Activated CD8-positive, alpha-beta T cell treated with anti-CD3 and anti-CD28 coated beads, Interleukin-2, amount 10 ng/mL, durations not matched to agents 7 days and 5 days (primary cell): ENCODE results near the gene GDF2. TPM values are rescaled to one million over a fixed set of nuclear protein-coding genes. Genes with fewer than 3 reads are reported as not detected.

Experiments
- ATAC-seq: fragments of 150-1000 bp; cut with Tn5 transposase; one replicate; pipeline ENCODE4 v1.10.0; 2021; ENCODE audit warnings: moderate library complexity
- CTCF ChIA-PET: fragments of 350-600 bp; sonication (Branson Sonifier 250); formaldehyde crosslinking; loops from one replicate; lab custom pipeline; 2021; ENCODE audit warnings: antibody characterized with exemption; lab: Charles Lee
- POLR2A ChIA-PET: fragments of 350-600 bp; sonication (Branson Sonifier 250); formaldehyde crosslinking; loops from one replicate; lab custom pipeline; 2021; ENCODE audit warnings: antibody characterized with exemption; lab: Charles Lee
- DNase-seq: peaks from one replicate; pipeline ENCODE4 v3.0.0-alpha.2; 2020
- H3K27ac Mint-ChIP-seq: one replicate; pipeline ENCODE4 v1.8.0; 2021; ENCODE audit warnings: mild to moderate bottlenecking, mixed read lengths
- H3K27me3 Mint-ChIP-seq: one replicate; pipeline ENCODE4 v1.8.0; 2021; ENCODE audit warnings: low read depth, mixed read lengths
- H3K36me3 Mint-ChIP-seq: one replicate; pipeline ENCODE4 v1.8.0; 2021; ENCODE audit warnings: low read depth, mixed read lengths
- H3K4me1 Mint-ChIP-seq: one replicate; pipeline ENCODE4 v1.8.0; 2021; ENCODE audit warnings: low read depth, mixed read lengths
- H3K4me3 Mint-ChIP-seq: one replicate; pipeline ENCODE4 v1.8.0; 2021; ENCODE audit warnings: mild to moderate bottlenecking, mixed read lengths
- H3K9me3 Mint-ChIP-seq: one replicate; pipeline ENCODE4 v1.8.0; 2022; ENCODE audit warnings: mixed read lengths; ENCODE audit not compliant: insufficient read depth
- total RNA-seq, 2 experiments: library from RNA; stranded (reverse); gene quantifications; one replicate each; pipeline ENCODE4 v1.2.3, GENCODE V29; 2021

The GDF2 gene
- total RNA-seq, 2 experiments from 2014 or later: not detected

DNA sequence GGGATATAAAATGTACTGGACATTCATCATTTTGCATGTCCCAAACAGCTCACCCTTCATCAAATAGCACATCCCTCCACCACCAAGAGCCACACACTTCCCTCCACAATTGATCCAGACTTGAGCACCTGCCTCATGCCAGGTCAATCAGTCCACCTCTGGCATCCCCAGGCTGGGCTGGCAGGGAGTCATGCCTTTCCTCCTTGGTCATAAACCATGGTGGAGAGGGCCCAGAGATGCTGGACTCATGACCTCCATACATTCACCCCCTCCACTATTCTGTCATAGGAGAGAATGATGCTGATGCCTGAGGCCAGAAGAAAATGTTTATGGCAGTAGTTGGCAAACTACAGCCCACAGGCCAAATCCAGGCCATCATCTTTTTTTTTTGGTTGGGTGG is 38.4 kb upstream of the GDF2 start:
- CTCF ChIA-PET: interaction anchor here (2.0 kb wide), 1 partner anchor 28 kb away, joined by 7 read pairs; no protein-coding TSS in a partner anchor
- DNase-seq (no peak), ATAC-seq (no peak)
- H3K36me3 Mint-ChIP-seq: peaks cover 3% of the 10 kb centered on the region
- H3K4me3 Mint-ChIP-seq: no peak overlapping the region
- no peaks in the 10 kb centered on the region for H3K9me3 Mint-ChIP-seq
- POLR2A ChIA-PET: interaction anchor here (1.0 kb wide), 1 partner anchor 23 kb away, joined by 3 read pairs; no protein-coding TSS in a partner anchor
- peaks cover 35% of the 10 kb centered on the region for H3K4me1 Mint-ChIP-seq
- H3K27ac Mint-ChIP-seq: peak overlapping the region; percentile 9
- H3K27me3 Mint-ChIP-seq: no peaks in the 10 kb centered on the region

- Mint-ChIP-seq H3K9me3 (no peaks in the 10 kb centered on the region), H3K4me1 (peaks cover 31% of the 10 kb centered on the region), H3K27me3 (no peaks in the 10 kb centered on the region), H3K36me3 (peaks cover 3% of the 10 kb centered on the region), H3K4me3 (no peak overlapping the region), H3K27ac (peak overlapping the region; percentile 23)
- ATAC-seq (no peak), DNase-seq (no peak)
- ChIA-PET CTCF (interaction anchor here (1.4 to 2.0 kb wide), 3 partner anchors 12 to 134 kb away, joined by 3 to 8 read pairs (median 4); no protein-coding TSS in a partner anchor), POLR2A (interaction anchor here (0.8 kb wide), 1 partner anchor 8 kb away, joined by 3 read pairs; no protein-coding TSS in a partner anchor)
Measured at GRCh38 chr10:47285381-47286115, 36.7 kb upstream of the GDF2 start.

- ChIA-PET POLR2A (interaction anchor here (0.8 kb wide), 1 partner anchor 9 kb away, joined by 3 read pairs; no protein-coding TSS in a partner anchor), CTCF (interaction anchor here (1.4 to 2.0 kb wide), 4 partner anchors 11 to 134 kb away, joined by 3 to 8 read pairs (median 4); no protein-coding TSS in a partner anchor)
- Mint-ChIP-seq H3K4me1 (peaks cover 31% of the 10 kb centered on the region), H3K36me3 (peaks cover 3% of the 10 kb centered on the region), H3K4me3 (no peak overlapping the region), H3K9me3 (no peaks in the 10 kb centered on the region), H3K27me3 (no peaks in the 10 kb centered on the region), H3K27ac (peak overlapping the region; percentile 23)
- DNase-seq (no peak), ATAC-seq (no peak)
Measured at GRCh38 chr10:47286116-47286505, 36.1 kb upstream of the GDF2 start.

- ATAC-seq: peak; percentile 39
- POLR2A ChIA-PET: interaction anchor here (0.8 kb wide), 1 partner anchor 9 kb away, joined by 3 read pairs; no protein-coding TSS in a partner anchor
- Mint-ChIP-seq H3K4me3 (no peak overlapping the region), H3K36me3 (peaks cover 3% of the 10 kb centered on the region), H3K4me1 (peaks cover 29% of the 10 kb centered on the region), H3K27ac (peak overlapping the region; percentile 75), H3K9me3 (no peaks in the 10 kb centered on the region), H3K27me3 (no peaks in the 10 kb centered on the region)
- DNase-seq: no peak
- CTCF ChIA-PET: interaction anchor here (1.4 to 2.0 kb wide), 3 partner anchors 10 to 81 kb away, joined by 4 to 8 read pairs (median 4); no protein-coding TSS in a partner anchor
Measured at GRCh38 chr10:47286591-47287315, 35.5 kb upstream of the GDF2 start.

DNA sequence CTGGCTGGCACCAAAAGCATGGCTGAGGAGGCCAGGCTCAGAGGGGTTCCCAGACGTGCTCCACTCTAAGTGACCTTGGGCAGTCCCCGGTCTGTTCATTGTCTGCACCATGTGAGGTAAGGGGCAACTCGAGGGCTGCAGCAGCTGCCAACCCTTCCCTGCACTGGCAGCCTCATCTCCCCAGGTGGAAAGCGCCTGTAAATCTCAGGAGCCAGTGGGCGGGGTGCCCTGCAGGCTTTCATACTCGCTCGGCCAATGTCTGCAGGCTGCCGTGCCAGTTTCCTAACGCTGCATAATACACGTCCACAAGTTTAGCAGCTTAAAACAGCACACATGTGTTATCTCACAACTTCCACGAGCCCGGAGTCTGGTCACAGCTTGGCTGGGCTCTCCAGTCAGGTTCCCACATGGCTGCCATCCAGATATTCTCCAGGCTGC is 34.9 kb upstream of the GDF2 start:
- DNase-seq: no peak
- Mint-ChIP-seq H3K36me3 (peaks cover 3% of the 10 kb centered on the region), H3K4me1 (peaks cover 29% of the 10 kb centered on the region), H3K9me3 (no peaks in the 10 kb centered on the region), H3K27me3 (no peaks in the 10 kb centered on the region), H3K4me3 (no peak overlapping the region), H3K27ac (no peak overlapping the region)
- POLR2A ChIA-PET: no interaction called here
- ATAC-seq: no peak
- CTCF ChIA-PET: interaction anchor here (1.5 to 2.0 kb wide), 2 partner anchors 24 to 81 kb away, joined by 4 to 8 read pairs; no protein-coding TSS in a partner anchor

- Mint-ChIP-seq H3K36me3 (peaks cover 3% of the 10 kb centered on the region), H3K9me3 (no peaks in the 10 kb centered on the region), H3K4me1 (peaks cover 29% of the 10 kb centered on the region), H3K27ac (no peak overlapping the region), H3K4me3 (no peak overlapping the region), H3K27me3 (peaks cover 1% of the 10 kb centered on the region)
- no peak for ATAC-seq
- POLR2A ChIA-PET: no interaction called here
- no peak for DNase-seq
- CTCF ChIA-PET: no interaction called here
Measured at GRCh38 chr10:47287805-47288204, 34.4 kb upstream of the GDF2 start.

- POLR2A ChIA-PET: no interaction called here
- H3K27ac Mint-ChIP-seq: no peak overlapping the region
- no peak for ATAC-seq
- H3K27me3 Mint-ChIP-seq: peaks cover 2% of the 10 kb centered on the region
- H3K36me3 Mint-ChIP-seq: peaks cover 3% of the 10 kb centered on the region
- H3K4me1 Mint-ChIP-seq: peaks cover 29% of the 10 kb centered on the region
- no peaks in the 10 kb centered on the region for H3K9me3 Mint-ChIP-seq
- DNase-seq: no peak
- CTCF ChIA-PET: interaction anchor here (1.3 to 1.8 kb wide), 3 partner anchors 136 to 240 kb away, joined by 3 to 7 read pairs (median 4); no protein-coding TSS in a partner anchor
- no peak overlapping the region for H3K4me3 Mint-ChIP-seq
Measured at GRCh38 chr10:47288236-47288635, 34.0 kb upstream of the GDF2 start.

DNA sequence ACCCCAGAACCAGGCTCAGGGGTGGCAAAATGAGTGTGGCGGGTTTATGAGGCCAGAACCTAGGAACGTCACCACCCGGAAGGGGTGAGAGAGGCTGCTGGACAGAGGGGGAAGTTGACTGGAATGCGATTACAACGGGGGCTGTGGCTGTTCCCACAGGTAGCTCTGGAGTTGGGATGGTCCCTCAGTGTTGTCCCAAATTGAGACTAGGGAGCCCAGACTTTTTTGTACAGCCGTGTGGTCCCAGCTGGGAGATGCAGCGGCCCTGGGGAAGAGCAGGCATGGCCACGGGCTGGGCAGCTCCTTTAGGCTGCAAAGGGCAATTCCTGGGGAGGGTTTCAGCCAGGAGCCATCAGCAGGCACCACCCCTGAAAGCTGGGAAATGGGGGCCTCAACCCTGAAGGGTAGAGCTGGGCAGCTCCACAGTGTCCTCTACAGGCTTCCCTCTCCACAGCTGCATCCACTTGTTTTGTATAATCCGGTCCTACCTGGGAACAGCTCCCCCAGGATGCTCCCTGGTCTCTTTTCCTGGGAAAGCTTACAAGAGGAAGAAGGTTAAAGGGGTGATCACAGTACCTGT is 33.2 kb upstream of the GDF2 start:
- ChIA-PET POLR2A (no interaction called here), CTCF (interaction anchor here (0.9 to 1.8 kb wide), 5 partner anchors 12 to 241 kb away, joined by 3 to 7 read pairs (median 3); no protein-coding TSS in a partner anchor)
- peaks cover 6% of the 10 kb centered on the region for H3K27me3 Mint-ChIP-seq
- H3K4me1 Mint-ChIP-seq: peaks cover 29% of the 10 kb centered on the region
- DNase-seq (no peak), ATAC-seq (no peak)
- peaks cover 3% of the 10 kb centered on the region for H3K36me3 Mint-ChIP-seq
- no peak overlapping the region for H3K4me3 Mint-ChIP-seq
- no peak overlapping the region for H3K27ac Mint-ChIP-seq
- H3K9me3 Mint-ChIP-seq: no peaks in the 10 kb centered on the region

- peaks cover 3% of the 10 kb centered on the region for H3K36me3 Mint-ChIP-seq
- peaks cover 6% of the 10 kb centered on the region for H3K27me3 Mint-ChIP-seq
- POLR2A ChIA-PET: no interaction called here
- H3K4me3 Mint-ChIP-seq: no peak overlapping the region
- ATAC-seq: no peak
- peaks cover 26% of the 10 kb centered on the region for H3K4me1 Mint-ChIP-seq
- no peak overlapping the region for H3K27ac Mint-ChIP-seq
- no peaks in the 10 kb centered on the region for H3K9me3 Mint-ChIP-seq
- no peak for DNase-seq
- CTCF ChIA-PET: interaction anchor here (1.5 to 1.8 kb wide), 2 partner anchors 22 to 242 kb away, joined by 3 to 7 read pairs; no protein-coding TSS in a partner anchor
Measured at GRCh38 chr10:47289921-47290320, 32.3 kb upstream of the GDF2 start.

DNA sequence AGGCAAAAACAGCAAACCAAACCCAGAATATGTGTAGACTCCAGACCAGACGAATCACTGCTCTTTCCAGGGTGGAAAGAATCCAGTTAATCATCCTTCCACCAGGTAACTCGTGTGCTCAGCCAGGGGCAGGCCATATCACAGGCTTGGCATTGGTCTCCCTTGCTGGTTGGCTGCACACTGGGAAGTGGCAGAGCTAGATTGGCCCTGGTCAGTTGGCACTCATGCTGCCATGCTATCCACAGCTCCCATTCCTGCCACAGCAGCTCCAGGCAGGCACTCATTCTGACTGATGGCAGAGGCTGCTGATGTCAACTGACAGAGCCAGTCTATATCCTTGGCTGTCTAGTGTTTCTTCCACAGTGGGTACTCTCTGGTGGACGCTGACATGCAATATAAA is 31.9 kb upstream of the GDF2 start:
- no peaks in the 10 kb centered on the region for H3K9me3 Mint-ChIP-seq
- H3K36me3 Mint-ChIP-seq: peaks cover 3% of the 10 kb centered on the region
- CTCF ChIA-PET: no interaction called here

DNA sequence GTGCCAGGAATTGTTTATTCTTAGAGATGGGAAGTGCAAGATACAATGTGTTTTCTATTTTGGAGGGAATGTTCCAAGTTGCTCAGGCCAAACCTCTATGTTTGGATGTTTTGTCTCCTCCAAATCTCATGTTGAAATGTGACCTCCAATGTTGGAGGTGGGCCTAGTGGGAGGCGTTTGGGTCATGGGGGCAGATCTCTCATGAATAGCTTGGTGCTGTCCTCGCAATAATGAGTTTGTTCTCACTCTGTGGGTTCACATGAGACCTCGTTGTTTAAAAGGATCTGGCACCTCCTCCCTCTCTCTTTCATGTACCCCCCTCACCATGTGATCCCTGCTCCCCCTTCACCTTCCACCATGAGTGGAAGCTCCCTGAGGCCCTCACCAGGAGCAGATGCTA is 30.6 kb upstream of the GDF2 start:
- Mint-ChIP-seq H3K27ac (no peak overlapping the region), H3K4me3 (no peak overlapping the region), H3K4me1 (peaks cover 9% of the 10 kb centered on the region), H3K9me3 (no peaks in the 10 kb centered on the region), H3K36me3 (no peaks in the 10 kb centered on the region), H3K27me3 (peaks cover 6% of the 10 kb centered on the region)
- ChIA-PET CTCF (interaction anchor here (0.6 to 1.1 kb wide), 2 partner anchors 20 to 244 kb away, joined by 3 read pairs; no protein-coding TSS in a partner anchor), POLR2A (no interaction called here)
- ATAC-seq (no peak), DNase-seq (no peak)

More for the DNA sequence above, 31.9 kb upstream of the GDF2 start:
- H3K27me3 Mint-ChIP-seq: peaks cover 6% of the 10 kb centered on the region
- ATAC-seq: no peak
- no peak for DNase-seq
- peaks cover 22% of the 10 kb centered on the region for H3K4me1 Mint-ChIP-seq
- no peak overlapping the region for H3K27ac Mint-ChIP-seq
- no peak overlapping the region for H3K4me3 Mint-ChIP-seq
- POLR2A ChIA-PET: no interaction called here
